ENCODE measurements around the gene COX7B2.

COX7B2 gene

DNA sequence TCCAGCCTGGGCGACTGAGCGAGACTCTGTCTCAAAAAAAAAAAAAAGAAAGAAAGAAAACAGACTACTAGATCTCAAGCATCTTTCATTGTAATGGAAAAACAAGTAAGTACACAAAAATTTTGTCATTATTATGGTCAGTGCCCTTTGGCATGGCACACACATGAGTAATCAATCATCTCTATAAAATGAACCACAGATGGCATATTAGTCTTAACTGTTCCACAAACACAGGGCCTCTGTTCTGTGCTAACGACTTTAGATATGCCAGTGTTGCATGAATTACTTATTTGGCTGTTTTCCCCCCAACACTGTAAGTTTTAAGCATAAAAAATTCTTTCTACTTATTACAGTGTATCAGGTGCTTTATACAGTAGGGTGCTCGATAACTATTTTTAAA, 90.4 kb downstream of the COX7B2 start:
- no peaks in the 10 kb centered on the region for H4K20me1 ChIP-seq (ENCODE audit: insufficient read depth, low read length)
- TF ChIP-seq CTCF (IDR thresholded peaks at IDR 0.05; ENCODE audit: low read length) = no peak
- no peak for TF ChIP-seq EZH2phosphoT487 (IDR thresholded peaks at IDR 0.05; ENCODE audit: low read length)
- no peak for TF ChIP-seq EZH2 (optimal IDR thresholded peaks at IDR 0.05; ENCODE audit: low read depth, low read length)
- H3K4me2 ChIP-seq (ENCODE audit: low read depth, low read length) = no peak overlapping the region
- H3K79me2 ChIP-seq (ENCODE audit: low read length) = no peaks in the 10 kb centered on the region
- H3F3A ChIP-seq (ENCODE audit: insufficient read depth, low read length) = no peaks in the 10 kb centered on the region
- no peaks in the 10 kb centered on the region for H3K36me3 ChIP-seq (replicated peaks; ENCODE audit: insufficient read depth, low read length)
- no peak for DNase-seq
- no peaks in the 10 kb centered on the region for H3K27me3 ChIP-seq (replicated peaks; ENCODE audit: insufficient read depth, low read length)
- no peak overlapping the region for H3K9ac ChIP-seq (ENCODE audit: low read length)
- H3K4me3 ChIP-seq (ENCODE audit: low read length) = no peak overlapping the region
- H2AFZ ChIP-seq (ENCODE audit: low read length) = no peak overlapping the region
- H3K27ac ChIP-seq (ENCODE audit: low read length) = no peak overlapping the region
- no peaks in the 10 kb centered on the region for H3K9me3 ChIP-seq (replicated peaks; ENCODE audit: insufficient read depth, low read length)
- no peaks in the 10 kb centered on the region for H3K9me2 ChIP-seq (replicated peaks; ENCODE audit: insufficient read depth, low read length)
- no peaks in the 10 kb centered on the region for H3K4me1 ChIP-seq (ENCODE audit: low read length)

- H2AFZ ChIP-seq (ENCODE audit: low read length) = no peak overlapping the region
- no peaks in the 10 kb centered on the region for H3K9me2 ChIP-seq (replicated peaks; ENCODE audit: insufficient read depth, low read length)
- H3K27me3 ChIP-seq (replicated peaks; ENCODE audit: insufficient read depth, low read length) = no peaks in the 10 kb centered on the region
- H3K4me3 ChIP-seq (ENCODE audit: low read length) = no peak overlapping the region
- H3F3A ChIP-seq (ENCODE audit: insufficient read depth, low read length) = no peaks in the 10 kb centered on the region
- no peaks in the 10 kb centered on the region for H3K4me1 ChIP-seq (ENCODE audit: low read length)
- no peak overlapping the region for H3K4me2 ChIP-seq (ENCODE audit: low read depth, low read length)
- H3K27ac ChIP-seq (ENCODE audit: low read length) = no peak overlapping the region
- TF ChIP-seq EZH2 (optimal IDR thresholded peaks at IDR 0.05; ENCODE audit: low read depth, low read length) (no peak), EZH2phosphoT487 (IDR thresholded peaks at IDR 0.05; ENCODE audit: low read length) (no peak), CTCF (IDR thresholded peaks at IDR 0.05; ENCODE audit: low read length) (no peak)
- H4K20me1 ChIP-seq (ENCODE audit: insufficient read depth, low read length) = no peaks in the 10 kb centered on the region
- H3K36me3 ChIP-seq (replicated peaks; ENCODE audit: insufficient read depth, low read length) = no peaks in the 10 kb centered on the region
- no peak overlapping the region for H3K9ac ChIP-seq (ENCODE audit: low read length)
- DNase-seq = no peak
- H3K79me2 ChIP-seq (ENCODE audit: low read length) = no peaks in the 10 kb centered on the region
- H3K9me3 ChIP-seq (replicated peaks; ENCODE audit: insufficient read depth, low read length) = no peaks in the 10 kb centered on the region
These were observed 91.2 kb downstream of the COX7B2 start for GRCh38 chr4:46817806-46818205.

DNA sequence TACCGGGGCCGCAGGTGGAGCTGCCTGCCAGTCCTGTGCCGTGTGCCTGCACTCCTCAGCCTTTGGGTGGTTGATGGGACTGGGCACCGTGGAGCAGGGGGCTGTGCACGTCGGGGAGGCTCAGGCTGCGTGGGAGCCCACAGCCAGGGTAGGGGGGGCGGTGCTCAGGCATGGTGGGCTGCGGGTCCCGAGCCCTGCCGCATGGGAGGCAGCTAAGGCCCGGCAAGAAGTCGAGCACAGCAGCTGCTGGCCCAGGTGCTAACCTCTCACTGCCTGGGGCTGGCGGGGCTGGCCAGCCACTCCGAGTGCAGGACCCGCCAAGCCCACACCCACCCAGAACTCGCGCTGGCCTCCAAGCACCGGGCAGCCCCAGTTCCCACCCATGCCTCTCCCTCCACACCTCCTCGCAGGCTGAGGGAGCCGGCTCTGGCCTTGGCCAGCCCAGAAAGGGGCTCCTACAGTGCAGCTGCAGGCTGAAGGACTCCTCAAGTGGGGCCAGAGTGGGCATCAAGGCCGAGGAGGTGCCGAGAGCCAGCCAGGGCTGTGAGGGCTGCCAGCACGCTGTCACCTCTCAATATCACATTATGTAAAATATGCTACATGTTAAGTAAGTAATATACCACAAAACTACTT, 104.1 kb downstream of the COX7B2 start:
- no peak overlapping the region for H2AFZ ChIP-seq (ENCODE audit: low read length)
- no peaks in the 10 kb centered on the region for H3K27me3 ChIP-seq (replicated peaks; ENCODE audit: insufficient read depth, low read length)
- no peaks in the 10 kb centered on the region for H4K20me1 ChIP-seq (ENCODE audit: insufficient read depth, low read length)
- H3K4me2 ChIP-seq (ENCODE audit: low read depth, low read length) = no peak overlapping the region
- H3K36me3 ChIP-seq (replicated peaks; ENCODE audit: insufficient read depth, low read length) = no peaks in the 10 kb centered on the region
- no peaks in the 10 kb centered on the region for H3K4me1 ChIP-seq (ENCODE audit: low read length)
- H3K27ac ChIP-seq (ENCODE audit: low read length) = no peak overlapping the region
- H3K4me3 ChIP-seq (ENCODE audit: low read length) = no peak overlapping the region
- H3K79me2 ChIP-seq (ENCODE audit: low read length) = no peaks in the 10 kb centered on the region
- no peaks in the 10 kb centered on the region for H3K9me2 ChIP-seq (replicated peaks; ENCODE audit: insufficient read depth, low read length)
- no peak for TF ChIP-seq CTCF (IDR thresholded peaks at IDR 0.05; ENCODE audit: low read length)
- TF ChIP-seq EZH2phosphoT487 (IDR thresholded peaks at IDR 0.05; ENCODE audit: low read length) = no peak
- TF ChIP-seq EZH2 (optimal IDR thresholded peaks at IDR 0.05; ENCODE audit: low read depth, low read length) = no peak
- no peak overlapping the region for H3K9ac ChIP-seq (ENCODE audit: low read length)
- no peaks in the 10 kb centered on the region for H3F3A ChIP-seq (ENCODE audit: insufficient read depth, low read length)
- no peaks in the 10 kb centered on the region for H3K9me3 ChIP-seq (replicated peaks; ENCODE audit: insufficient read depth, low read length)
- DNase-seq = no peak

Data from MM.1S (cell line).